Activated CD8-positive, alpha-beta memory T cell treated with anti-CD3 and anti-CD28 coated beads for 1 hour (primary cell): Measurements from ENCODE around the gene ZFAND3.
"Not testable (repeated sequence)": the region's sequence is repeated elsewhere in the genome, so short reads cannot be mapped to it uniquely, and the experiment has no call there.

Experiments
- DNase-seq, 2 donors: peaks; one replicate each; pipeline ENCODE4 v3.0.0-alpha.2; 2020; ENCODE audit warnings: low read depth in 1 of 2; ENCODE audit errors: extremely low read depth in 1 of 2

ZFAND3 gene

DNA sequence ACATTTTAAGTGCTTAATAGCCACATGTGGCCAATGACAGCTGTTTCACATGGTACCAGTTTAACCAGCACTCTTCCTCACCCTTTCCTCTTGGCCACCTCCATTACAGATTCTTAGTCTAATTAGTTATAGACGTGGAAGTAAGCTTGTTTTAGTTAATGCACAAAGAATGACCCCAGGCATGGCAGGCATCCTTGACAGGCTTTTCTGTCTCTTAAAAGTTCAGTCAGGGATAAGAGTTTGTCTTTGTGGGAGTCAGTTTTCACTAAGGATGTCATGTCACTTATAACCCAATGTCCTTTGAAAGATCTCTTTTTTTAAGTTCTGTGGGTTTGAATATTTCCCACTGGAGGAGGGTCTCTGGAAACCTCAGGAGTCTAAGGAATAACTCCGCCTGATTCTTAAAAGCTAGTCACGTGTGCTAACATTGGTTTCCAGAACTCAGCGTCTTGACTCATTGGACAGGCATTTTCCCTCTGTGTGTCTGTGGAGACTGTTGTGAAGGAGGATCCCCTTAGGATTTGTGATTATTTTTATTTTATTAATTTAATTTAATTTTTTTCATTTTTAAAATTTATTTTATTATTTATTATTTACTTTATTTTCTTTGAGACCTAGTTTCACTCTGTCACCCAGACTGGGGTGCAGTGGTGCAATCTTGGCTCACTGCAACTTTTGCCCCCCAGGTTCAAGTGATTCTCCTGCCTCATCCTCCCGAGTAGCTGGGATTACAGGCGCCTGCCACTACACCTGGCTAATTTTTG, 171.4 kb downstream of the ZFAND3 start:
- DNase-seq: no peak

DNA sequence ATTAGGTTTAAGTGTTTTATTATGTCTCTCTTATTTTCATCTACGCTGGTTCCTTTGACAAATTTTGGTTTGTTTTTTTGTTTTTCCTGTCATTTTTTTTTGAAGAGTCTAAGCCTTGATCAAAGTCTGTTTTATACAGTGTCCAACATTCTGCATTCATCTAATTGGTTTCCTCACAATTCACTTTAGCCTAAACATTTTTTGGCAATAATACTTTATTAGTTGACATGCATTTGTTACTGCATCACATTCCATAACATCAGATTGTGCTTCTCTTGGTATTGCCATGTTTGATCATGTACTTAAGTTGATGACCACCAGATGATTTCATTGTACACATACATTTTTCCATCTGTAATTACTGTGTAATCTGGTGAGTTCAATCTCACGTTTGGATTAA, 173.2 kb downstream of the ZFAND3 start:
- DNase-seq: no peak

DNA sequence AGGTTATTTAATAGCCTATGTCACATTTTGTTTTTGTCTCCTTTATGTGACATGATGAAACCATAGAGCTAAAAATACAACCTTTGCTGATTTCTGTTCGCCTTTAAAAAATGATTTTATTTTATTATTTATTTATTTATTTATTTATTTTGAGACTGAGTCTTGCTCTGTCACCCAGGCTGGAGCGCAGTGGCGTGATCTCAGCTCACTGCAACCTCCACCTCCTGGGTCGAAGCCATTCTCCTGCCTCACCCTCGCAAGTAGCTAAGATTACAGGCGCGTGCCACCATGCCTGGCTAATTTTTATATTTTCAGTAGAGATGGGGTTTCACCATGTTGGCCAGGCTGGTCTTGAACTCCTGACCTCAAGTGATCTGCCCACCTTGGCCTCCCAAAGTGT, 173.7 kb downstream of the ZFAND3 start:
- not testable (repeated sequence) for DNase-seq

GRCh38 chr6:37993596-37993995, 174.1 kb downstream of the ZFAND3 start:
- DNase-seq: no peak

- no peak for DNase-seq
These were observed 174.7 kb downstream of the ZFAND3 start for GRCh38 chr6:37994223-37994622.

DNA sequence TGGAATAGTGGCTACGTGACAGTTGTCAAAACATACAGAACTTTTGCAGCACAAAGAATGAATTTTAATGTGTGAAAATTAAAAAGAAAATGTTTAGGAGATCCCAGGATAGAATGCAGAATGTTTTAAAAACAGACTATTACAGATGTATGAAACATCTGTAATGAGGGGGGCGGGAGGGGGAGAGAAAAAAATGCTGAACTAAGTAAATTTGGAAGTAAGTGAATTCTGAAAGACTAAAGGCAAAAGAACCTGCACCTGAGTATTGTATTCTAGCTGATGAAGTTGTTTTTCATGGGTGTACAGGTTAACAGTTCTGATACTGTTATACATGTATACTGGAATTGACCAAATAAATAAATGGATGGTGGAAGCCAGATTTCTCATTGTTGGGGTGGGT, 178.8 kb downstream of the ZFAND3 start:
- no peak for DNase-seq

- no peak for DNase-seq
These were observed 181.9 kb downstream of the ZFAND3 start for GRCh38 chr6:38001386-38001785.

- DNase-seq: no peak
These were observed 185.4 kb downstream of the ZFAND3 start for GRCh38 chr6:38004908-38005307.

DNA sequence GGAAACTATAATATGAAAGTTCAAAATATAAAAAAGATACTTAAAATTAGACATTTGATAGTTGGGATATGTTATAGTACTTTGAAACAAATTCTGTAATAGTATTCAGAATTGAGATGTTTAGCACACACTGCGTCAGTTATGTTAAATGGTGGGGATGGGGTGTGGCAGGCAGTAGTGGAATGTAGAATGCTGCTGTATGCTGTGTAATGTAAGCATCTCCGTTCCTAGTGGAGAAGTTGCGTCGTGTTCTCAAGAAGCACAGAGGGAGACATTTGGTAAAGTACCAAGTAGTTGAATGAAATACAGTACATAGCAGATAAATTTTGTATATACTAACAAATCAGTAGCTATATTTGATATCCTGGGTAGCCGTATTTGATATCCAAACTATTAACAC, 192.4 kb downstream of the ZFAND3 start:
- DNase-seq: no peak

DNA sequence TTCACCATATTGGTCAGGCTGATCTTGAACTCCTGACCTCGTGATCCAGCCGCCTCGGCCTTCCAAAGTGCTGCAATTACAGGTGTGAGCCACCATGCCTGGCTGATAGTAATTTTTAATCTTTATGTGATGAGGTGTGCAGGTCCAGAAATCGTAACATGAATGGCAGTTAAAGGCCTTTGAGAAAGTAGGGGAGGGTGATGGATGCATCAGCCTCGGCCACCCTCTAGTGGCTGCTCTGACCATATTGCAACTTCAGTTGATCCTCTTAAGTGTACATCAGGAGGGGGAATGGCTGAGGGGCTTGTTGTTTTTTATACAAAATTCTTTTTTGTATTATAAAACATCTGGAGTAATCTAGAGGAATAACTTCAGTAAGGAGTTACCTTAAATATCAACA, 193.0 kb downstream of the ZFAND3 start:
- DNase-seq: no peak

GRCh38 chr6:38015341-38015740, 195.8 kb downstream of the ZFAND3 start:
- no peak for DNase-seq

DNA sequence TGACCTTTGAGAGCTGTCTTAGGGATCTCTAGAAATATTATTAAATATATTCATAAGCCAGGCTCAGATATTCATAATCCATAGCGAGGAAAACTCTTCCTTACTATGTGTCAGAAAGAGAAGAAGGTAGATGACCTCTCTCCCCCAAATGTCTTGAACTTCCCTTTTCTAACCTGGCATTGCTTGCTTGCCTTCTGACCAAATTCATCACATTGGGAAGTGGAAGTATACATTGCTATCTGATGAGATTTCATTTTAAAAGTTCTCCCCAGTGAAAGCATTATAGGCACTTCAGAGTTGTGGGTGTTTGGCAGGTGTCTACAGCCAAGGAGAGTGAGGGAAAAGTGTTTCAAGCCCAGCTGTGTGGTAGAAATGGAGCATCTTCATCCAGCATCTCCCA, 197.3 kb downstream of the ZFAND3 start:
- no peak for DNase-seq

GRCh38 chr6:38018755-38019165, 199.2 kb downstream of the ZFAND3 start:
- no peak for DNase-seq

DNA sequence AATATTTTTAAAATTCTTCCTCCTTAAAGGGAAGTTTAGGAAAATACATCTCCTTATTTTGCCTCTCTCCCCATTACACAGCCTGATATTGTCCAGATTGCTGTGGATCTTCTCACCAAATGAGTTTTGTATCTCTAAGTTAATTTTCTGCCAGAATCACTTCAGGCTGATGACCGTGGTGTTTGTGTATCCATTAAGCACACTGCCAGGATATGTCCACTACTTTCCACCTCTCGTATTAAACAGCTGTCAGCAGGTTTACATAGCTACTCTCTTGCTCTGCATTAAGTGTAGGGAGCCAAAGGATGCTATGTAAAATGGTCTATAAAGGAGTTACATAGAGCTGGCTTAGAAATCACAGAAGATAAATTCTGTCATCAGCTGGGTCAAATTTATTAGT, 201.1 kb downstream of the ZFAND3 start:
- DNase-seq: no peak

GRCh38 chr6:38021029-38021428, 201.5 kb downstream of the ZFAND3 start:
- no peak for DNase-seq

- no peak for DNase-seq
These were observed 202.0 kb downstream of the ZFAND3 start for GRCh38 chr6:38021571-38021970.

DNA sequence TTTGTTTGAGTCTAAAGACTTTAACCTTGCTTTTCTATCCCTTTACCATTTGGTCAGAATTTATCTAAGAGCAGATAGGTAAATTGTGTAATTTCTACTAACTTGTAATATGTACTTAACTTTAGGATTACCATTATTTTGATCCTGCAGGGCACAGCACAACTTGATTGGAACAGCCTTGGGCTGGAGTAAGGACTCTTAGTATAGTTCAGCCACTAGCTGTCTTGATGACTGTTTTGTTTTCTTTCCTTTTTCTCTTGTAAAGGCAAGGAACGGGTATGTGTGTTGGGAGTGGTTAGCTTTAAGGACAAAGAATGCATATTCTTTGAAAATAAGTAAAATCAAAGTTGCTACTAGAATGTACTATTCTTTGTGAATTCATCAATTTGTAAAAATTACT, 203.2 kb downstream of the ZFAND3 start:
- no peak for DNase-seq

GRCh38 chr6:38024908-38025307, 205.4 kb downstream of the ZFAND3 start:
- no peak for DNase-seq

DNA sequence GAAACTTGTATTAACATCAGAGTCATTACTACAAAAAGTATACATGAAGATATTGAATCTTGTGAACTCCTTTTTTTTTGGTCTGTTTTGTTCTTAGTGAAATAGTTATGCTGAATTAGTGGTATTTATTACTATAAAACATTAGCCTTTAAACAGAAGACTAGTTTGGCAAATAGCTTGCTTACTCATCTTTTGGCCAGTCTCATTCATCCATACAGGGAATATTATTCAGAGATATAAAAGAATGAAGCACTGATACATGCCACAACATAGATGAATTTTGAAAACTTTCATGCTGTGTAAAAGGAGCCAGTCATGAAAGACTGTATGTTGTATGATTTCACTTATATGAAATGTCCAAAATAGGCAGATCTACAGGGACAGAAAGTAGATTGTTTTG, 205.9 kb downstream of the ZFAND3 start:
- DNase-seq: no peak

DNA sequence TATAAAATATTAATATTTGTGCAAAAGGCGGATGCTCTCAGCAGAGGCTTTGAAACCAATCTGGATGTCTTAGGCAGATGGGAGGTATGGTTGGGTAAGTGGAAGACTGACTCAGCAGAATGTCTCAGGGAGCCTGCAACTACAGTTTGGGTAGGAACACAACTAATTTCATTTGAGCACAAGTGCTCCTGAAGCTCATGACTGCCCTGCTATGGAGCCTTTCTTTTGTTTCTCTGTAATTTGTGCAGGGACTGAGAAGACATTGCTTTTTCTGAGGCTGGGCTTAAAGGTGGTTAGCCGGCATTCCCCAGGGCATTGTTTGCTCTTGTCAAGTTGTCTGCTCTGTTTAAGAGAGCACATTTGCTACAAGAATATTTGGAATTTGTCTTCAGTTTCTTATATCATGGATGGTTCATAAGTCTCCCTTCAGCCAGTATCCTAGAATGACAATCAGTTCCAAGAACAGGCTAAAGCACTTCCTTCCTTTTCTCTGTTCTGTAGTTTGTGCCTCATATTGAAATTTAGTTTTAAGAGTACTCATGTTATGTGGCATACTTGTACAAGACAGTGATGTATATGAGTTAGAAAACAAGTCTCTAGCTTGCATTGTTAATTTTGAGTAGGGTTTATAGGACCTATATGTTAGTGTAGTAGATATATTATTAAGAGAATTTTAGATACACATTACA, 208.3 kb downstream of the ZFAND3 start:
- DNase-seq: no peak

GRCh38 chr6:38030380-38030779, 210.9 kb downstream of the ZFAND3 start:
- no peak for DNase-seq

DNA sequence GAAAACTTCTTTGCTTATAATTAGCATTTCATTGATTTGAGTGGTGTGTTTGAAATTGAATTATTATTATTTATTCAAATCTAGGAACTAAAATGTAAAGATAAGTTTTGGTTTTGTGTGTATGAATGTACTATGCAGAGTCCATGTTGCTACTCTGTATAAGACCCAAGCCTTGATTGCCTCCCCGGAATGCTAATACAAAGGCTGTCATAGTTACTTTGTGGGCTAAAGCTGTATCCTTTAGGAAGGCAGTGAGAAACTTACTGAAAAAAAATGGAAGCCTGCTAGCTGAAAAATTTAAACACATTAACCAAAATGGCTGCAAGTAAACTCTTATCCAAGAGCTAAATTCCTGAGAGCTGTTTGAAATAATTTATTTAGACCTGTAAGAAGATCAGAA, 213.3 kb downstream of the ZFAND3 start:
- no peak for DNase-seq
